Measurements from ENCODE around the gene MTMR12.

MTMR12 gene

DNA sequence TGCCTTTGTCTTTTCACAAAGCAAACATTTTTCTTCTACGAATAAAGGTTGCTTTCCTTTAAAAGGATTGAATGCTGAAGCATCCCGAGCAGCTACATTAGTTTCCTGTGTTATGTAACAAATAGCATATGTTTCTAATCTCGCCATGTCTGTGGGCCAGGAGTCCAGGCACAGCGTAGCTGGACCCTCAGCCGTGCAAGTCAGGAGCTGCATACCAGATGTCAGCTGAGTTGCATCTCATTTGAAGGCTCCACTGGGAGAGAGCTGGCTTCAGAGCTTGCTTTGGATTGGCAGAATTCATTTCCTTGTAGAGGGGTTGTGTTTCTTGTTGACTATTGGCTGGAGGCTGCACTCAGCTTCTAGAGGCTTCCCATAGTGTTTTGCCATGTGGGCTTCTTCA is 122.6 kb downstream of the MTMR12 start:
- DNase-seq (ENCODE audit: low read depth, low spot score): no peak

DNA sequence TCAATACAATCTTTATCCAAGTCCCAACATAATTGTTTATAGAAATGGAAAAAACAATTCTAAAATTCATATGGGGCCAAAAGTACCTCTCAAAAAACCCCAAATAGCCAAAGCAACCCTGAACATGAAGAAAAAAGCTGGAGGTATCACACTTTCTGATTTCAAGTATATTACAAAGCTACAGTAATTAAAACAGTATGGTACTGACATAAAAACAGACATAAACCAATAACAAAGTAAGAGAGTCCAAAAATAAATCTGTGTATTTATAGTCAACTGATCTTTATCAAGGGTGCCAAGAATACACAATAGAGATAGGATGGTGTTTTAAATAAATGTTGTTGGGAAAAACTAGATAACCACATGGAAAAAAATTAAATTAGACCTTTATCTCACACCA is 125.1 kb downstream of the MTMR12 start:
- DNase-seq (ENCODE audit: low read depth, low spot score): no peak

DNA sequence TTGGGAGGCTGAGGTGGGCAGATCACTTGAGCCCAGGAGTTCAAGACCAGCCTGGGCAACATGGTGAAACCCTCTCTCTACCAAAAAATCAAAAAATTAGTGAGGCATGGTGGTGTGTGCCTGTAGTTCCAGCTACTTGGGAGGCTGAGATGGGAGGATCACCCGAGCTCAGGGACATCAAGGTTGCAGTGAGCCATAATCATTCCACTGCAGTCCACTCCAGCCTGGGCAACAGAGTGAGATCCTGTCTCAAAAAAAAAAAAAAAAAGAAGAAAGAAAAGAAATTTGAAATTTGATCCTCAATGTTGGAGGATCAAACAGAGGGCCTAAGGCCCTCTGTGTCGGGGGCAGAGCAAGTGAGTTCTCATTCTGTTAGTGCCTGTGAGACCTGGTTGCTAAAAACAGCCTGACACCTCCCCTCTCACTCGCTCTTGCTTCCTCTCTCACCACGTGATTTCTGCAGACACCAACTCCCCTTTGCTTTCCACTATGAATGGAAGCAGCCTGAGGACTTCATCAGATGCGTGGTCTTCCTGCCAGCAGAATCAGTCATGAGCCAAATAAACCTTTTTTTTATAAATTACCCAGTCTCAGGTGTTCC is 130.2 kb downstream of the MTMR12 start:
- no peak for DNase-seq (ENCODE audit: low read depth, low spot score)

Data from smooth muscle cell of the brain vasculature (primary cell).